Central memory CD8-positive, alpha-beta T cell (primary cell): ENCODE data around the gene ZPBP2.
"Not testable (repeated sequence)": the region's sequence is repeated elsewhere in the genome, so short reads cannot be mapped to it uniquely, and the experiment has no call there.

Source experiments
- ATAC-seq: fragments of 150-1000 bp; cut with Tn5 transposase; replicated peaks from 2 replicates; pipeline ENCODE4 v1.10.0; 2022; ENCODE audit warnings: mild to moderate bottlenecking, moderate FRiP score, moderate number of reproducible peaks; ENCODE audit not compliant: poor library complexity, severe bottlenecking; ENCODE audit errors: extremely low read depth
- DNase-seq, 2 donors: peaks; one replicate each; pipeline ENCODE4 v3.0.0; 2021; ENCODE audit warnings: low spot score in 2 of 2
- H3K27ac Mint-ChIP-seq: one replicate; pipeline ENCODE4 v1.8.0; 2022; ENCODE audit warnings: low read depth, mild to moderate bottlenecking, moderate library complexity, mixed read lengths
- H3K27me3 Mint-ChIP-seq: one replicate; pipeline ENCODE4 v1.8.0; 2022; ENCODE audit warnings: mixed read lengths
- H3K36me3 Mint-ChIP-seq: one replicate; pipeline ENCODE4 v1.8.0; 2022; ENCODE audit warnings: mild to moderate bottlenecking, moderate library complexity, mixed read lengths; ENCODE audit not compliant: insufficient read depth
- H3K4me1 Mint-ChIP-seq: one replicate; pipeline ENCODE4 v1.8.0; 2022; ENCODE audit warnings: mixed read lengths
- H3K4me3 Mint-ChIP-seq: one replicate; pipeline ENCODE4 v1.8.0; 2022; ENCODE audit warnings: mild to moderate bottlenecking, moderate library complexity, mixed read lengths
- H3K9me3 Mint-ChIP-seq: one replicate; pipeline ENCODE4 v1.8.0; 2022; ENCODE audit warnings: mixed read lengths

The ZPBP2 gene

GRCh38 chr17:39863918-39864746 is 3.9 kb upstream of the ZPBP2 start, which contains the start of gene IKZF3:
Gene IKZF3 (minus strand): TSS chr17:39864312. CDS start chr17:39864126, 186 bp downstream.
- ATAC-seq (peak; percentile 57), DNase-seq (peak; percentile 57 to 78)
- H3K27me3 Mint-ChIP-seq, result no peaks in the 10 kb centered on the region
- H3K4me1 Mint-ChIP-seq, result peaks cover 55% of the 10 kb centered on the region
- no peaks in the 10 kb centered on the region for H3K9me3 Mint-ChIP-seq
- peak within 1 kb of the TSS; percentile 97 for H3K27ac Mint-ChIP-seq
- H3K4me3 Mint-ChIP-seq, result peak within 1 kb of the TSS; percentile 85
- H3K36me3 Mint-ChIP-seq, result peaks cover 35% of the 10 kb centered on the region

- ATAC-seq (no peak), DNase-seq (no peak)
- Mint-ChIP-seq H3K9me3 (no peaks in the 10 kb centered on the region), H3K36me3 (peaks cover 32% of the 10 kb centered on the region), H3K4me1 (peaks cover 50% of the 10 kb centered on the region), H3K27ac (peak overlapping the region; percentile 97), H3K4me3 (peak overlapping the region; percentile 85), H3K27me3 (no peaks in the 10 kb centered on the region)
Measured at GRCh38 chr17:39866013-39866730, 1.8 kb upstream of the ZPBP2 start.

- peaks cover 47% of the 10 kb centered on the region for H3K4me1 Mint-ChIP-seq
- peak overlapping the region; percentile 85 for H3K4me3 Mint-ChIP-seq
- H3K36me3 Mint-ChIP-seq, result peaks cover 31% of the 10 kb centered on the region
- ATAC-seq (peak; percentile 64), DNase-seq (peak; percentile 31 to 52)
- H3K27me3 Mint-ChIP-seq, result no peaks in the 10 kb centered on the region
- no peaks in the 10 kb centered on the region for H3K9me3 Mint-ChIP-seq
- peak overlapping the region; percentile 97 for H3K27ac Mint-ChIP-seq
Measured at GRCh38 chr17:39867084-39867879, 720 bp upstream of the ZPBP2 start.

GRCh38 chr17:39868554-39868942 is 546 bp downstream of the ZPBP2 start:
- Mint-ChIP-seq H3K27me3 (no peaks in the 10 kb centered on the region), H3K4me1 (peaks cover 47% of the 10 kb centered on the region)

GRCh38 chr17:39870776-39871175 is 2.8 kb downstream of the ZPBP2 start:
- no peak overlapping the region for H3K4me3 Mint-ChIP-seq
- DNase-seq (no peak), ATAC-seq (no peak)
- peaks cover 14% of the 10 kb centered on the region for H3K36me3 Mint-ChIP-seq
- H3K27me3 Mint-ChIP-seq, result no peaks in the 10 kb centered on the region
- H3K27ac Mint-ChIP-seq, result no peak overlapping the region
- no peaks in the 10 kb centered on the region for H3K9me3 Mint-ChIP-seq
- H3K4me1 Mint-ChIP-seq, result peaks cover 28% of the 10 kb centered on the region

More at GRCh38 chr17:39868554-39868942, 546 bp downstream of the ZPBP2 start:
- H3K9me3 Mint-ChIP-seq, result no peaks in the 10 kb centered on the region
- no peak for ATAC-seq
- H3K36me3 Mint-ChIP-seq, result peaks cover 24% of the 10 kb centered on the region
- H3K4me3 Mint-ChIP-seq, result peak overlapping the region; percentile 85
- DNase-seq, result no peak
- peak overlapping the region; percentile 97 for H3K27ac Mint-ChIP-seq

- Mint-ChIP-seq H3K36me3 (peaks cover 12% of the 10 kb centered on the region), H3K27ac (no peak overlapping the region), H3K4me1 (peaks cover 18% of the 10 kb centered on the region), H3K9me3 (no peaks in the 10 kb centered on the region), H3K27me3 (no peaks in the 10 kb centered on the region), H3K4me3 (no peak overlapping the region)
- DNase-seq (no peak), ATAC-seq (no peak)
Measured at GRCh38 chr17:39871801-39872200, 3.8 kb downstream of the ZPBP2 start.

GRCh38 chr17:39872751-39873150 is 4.7 kb downstream of the ZPBP2 start:
- peaks cover 9% of the 10 kb centered on the region for H3K4me1 Mint-ChIP-seq
- DNase-seq (no peak), ATAC-seq (no peak)
- peaks cover 7% of the 10 kb centered on the region for H3K36me3 Mint-ChIP-seq
- H3K27me3 Mint-ChIP-seq, result no peaks in the 10 kb centered on the region
- no peaks in the 10 kb centered on the region for H3K9me3 Mint-ChIP-seq
- H3K27ac Mint-ChIP-seq, result no peak overlapping the region
- H3K4me3 Mint-ChIP-seq, result no peak overlapping the region

GRCh38 chr17:39886102-39886501 is 18.1 kb downstream of the ZPBP2 start:
- not testable (repeated sequence) for H3K4me3 Mint-ChIP-seq, H3K27ac Mint-ChIP-seq, H3K27me3 Mint-ChIP-seq, H3K4me1 Mint-ChIP-seq, DNase-seq, H3K36me3 Mint-ChIP-seq, H3K9me3 Mint-ChIP-seq, ATAC-seq

- no peaks in the 10 kb centered on the region for H3K4me1 Mint-ChIP-seq
- ATAC-seq, result no peak
- no peak for DNase-seq
Measured at GRCh38 chr17:39887078-39887477, 19.1 kb downstream of the ZPBP2 start.

GRCh38 chr17:39889200-39889599 is 21.2 kb downstream of the ZPBP2 start:
- no peak overlapping the region for H3K4me3 Mint-ChIP-seq
- no peaks in the 10 kb centered on the region for H3K9me3 Mint-ChIP-seq
- no peaks in the 10 kb centered on the region for H3K27me3 Mint-ChIP-seq
- no peaks in the 10 kb centered on the region for H3K36me3 Mint-ChIP-seq
- no peaks in the 10 kb centered on the region for H3K4me1 Mint-ChIP-seq
- ATAC-seq (no peak), DNase-seq (no peak)
- H3K27ac Mint-ChIP-seq, result no peak overlapping the region

More at GRCh38 chr17:39887078-39887477, 19.1 kb downstream of the ZPBP2 start:
- no peaks in the 10 kb centered on the region for H3K36me3 Mint-ChIP-seq
- no peak overlapping the region for H3K27ac Mint-ChIP-seq
- H3K9me3 Mint-ChIP-seq, result no peaks in the 10 kb centered on the region
- H3K27me3 Mint-ChIP-seq, result no peaks in the 10 kb centered on the region
- H3K4me3 Mint-ChIP-seq, result no peak overlapping the region

- no peaks in the 10 kb centered on the region for H3K27me3 Mint-ChIP-seq
Measured at GRCh38 chr17:39894681-39895376, 26.8 kb downstream of the ZPBP2 start.

GRCh38 chr17:39898088-39898487 is 30.1 kb downstream of the ZPBP2 start:
- Mint-ChIP-seq H3K36me3 (peaks cover 4% of the 10 kb centered on the region), H3K4me3 (no peak overlapping the region), H3K9me3 (no peaks in the 10 kb centered on the region), H3K27me3 (no peaks in the 10 kb centered on the region), H3K27ac (no peak overlapping the region), H3K4me1 (peaks cover 8% of the 10 kb centered on the region)
- ATAC-seq, result no peak
- DNase-seq, result no peak

More at GRCh38 chr17:39894681-39895376, 26.8 kb downstream of the ZPBP2 start:
- ATAC-seq, result no peak
- no peak for DNase-seq
- H3K4me3 Mint-ChIP-seq, result no peak overlapping the region
- H3K27ac Mint-ChIP-seq, result no peak overlapping the region
- peaks cover 6% of the 10 kb centered on the region for H3K4me1 Mint-ChIP-seq
- no peaks in the 10 kb centered on the region for H3K36me3 Mint-ChIP-seq
- H3K9me3 Mint-ChIP-seq, result no peaks in the 10 kb centered on the region
